ENCODE results near the gene IGF2BP2.

Gene IGF2BP2

GRCh38 chr3:185696039-185696438 lies 128.8 kb downstream of the IGF2BP2 start:
- DNase-seq (ENCODE audit: low read depth): no peak
- TF ChIP-seq POLR2A (IDR thresholded peaks at IDR 0.05; ENCODE audit: extremely low read depth, insufficient read length) (no peak), MYC (IDR thresholded peaks at IDR 0.05; ENCODE audit: low read depth, low read length) (no peak), CTCF (IDR thresholded peaks at IDR 0.05; ENCODE audit: low read depth, low read length) (no peak)
- TF ChIP-seq, protein P1, sequence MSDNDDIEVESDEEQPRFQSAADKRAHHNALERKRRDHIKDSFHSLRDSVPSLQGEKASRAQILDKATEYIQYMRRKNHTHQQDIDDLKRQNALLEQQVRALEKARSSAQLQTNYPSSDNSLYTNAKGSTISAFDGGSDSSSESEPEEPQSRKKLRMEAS (IDR thresholded peaks at IDR 0.05; ENCODE audit: low read depth, low read length): no peak
- H3K4me3 ChIP-seq (ENCODE audit: low read depth, low read length): no peak overlapping the region

DNA sequence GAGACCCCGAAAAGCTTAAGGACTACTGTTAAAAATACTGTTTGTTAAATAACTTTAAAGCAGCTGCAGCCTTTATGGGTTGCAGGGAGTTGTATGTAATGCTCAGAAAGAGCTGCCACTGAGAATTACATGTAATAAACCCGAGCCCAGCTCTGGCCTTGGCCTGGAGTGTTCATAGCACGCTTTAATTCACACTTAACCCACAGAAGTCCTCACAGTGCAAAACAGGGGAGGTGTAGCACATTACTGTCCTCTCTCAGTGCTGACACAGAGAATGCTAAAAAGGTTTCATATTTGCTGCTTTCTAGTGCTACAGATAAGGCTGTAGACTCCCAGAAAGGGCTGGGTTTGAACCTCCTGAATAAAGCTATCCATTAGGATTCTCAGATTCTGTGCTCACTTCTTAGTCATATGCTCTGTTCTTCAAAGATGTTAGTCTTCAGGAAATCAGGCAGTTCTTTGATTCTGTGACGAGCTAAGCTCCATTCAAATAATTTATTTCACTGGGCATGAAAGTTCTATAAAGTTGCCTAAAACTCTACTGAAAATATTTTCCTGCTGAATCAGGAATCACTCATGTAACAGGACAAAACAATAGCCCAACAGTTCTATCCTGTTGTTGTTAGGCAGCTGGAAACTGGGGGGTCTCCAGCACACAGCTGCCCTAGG lies 130.7 kb downstream of the IGF2BP2 start:
- TF ChIP-seq, protein P1 (IDR thresholded peaks at IDR 0.05; ENCODE audit: low read depth, low read length): no peak
- TF ChIP-seq POLR2A (IDR thresholded peaks at IDR 0.05; ENCODE audit: extremely low read depth, insufficient read length) (no peak), CTCF (IDR thresholded peaks at IDR 0.05; ENCODE audit: low read depth, low read length) (no peak)
- DNase-seq (ENCODE audit: low read depth): no peak
- no peak overlapping the region for H3K4me3 ChIP-seq (ENCODE audit: low read depth, low read length)

- H3K4me3 ChIP-seq (ENCODE audit: low read depth, low read length): no peak overlapping the region
- TF ChIP-seq CTCF (IDR thresholded peaks at IDR 0.05; ENCODE audit: low read depth, low read length): no peak
- TF ChIP-seq, protein P1 (IDR thresholded peaks at IDR 0.05; ENCODE audit: low read depth, low read length): no peak
- no peak for DNase-seq (ENCODE audit: low read depth)
These were observed 133.2 kb downstream of the IGF2BP2 start for GRCh38 chr3:185691622-185692021.

GRCh38 chr3:185687271-185687878 lies 137.5 kb downstream of the IGF2BP2 start:
- no peak for DNase-seq (ENCODE audit: low read depth)
- no peak overlapping the region for H3K4me3 ChIP-seq (ENCODE audit: low read depth, low read length)
- TF ChIP-seq CTCF (IDR thresholded peaks at IDR 0.05; ENCODE audit: low read depth, low read length): no peak
- TF ChIP-seq POLR2A (IDR thresholded peaks at IDR 0.05; ENCODE audit: extremely low read depth, insufficient read length): no peak
- TF ChIP-seq, protein P1 (IDR thresholded peaks at IDR 0.05; ENCODE audit: low read depth, low read length): no peak
- TF ChIP-seq MYC (IDR thresholded peaks at IDR 0.05; ENCODE audit: low read depth, low read length): no peak

GRCh38 chr3:185685231-185686035 lies 139.4 kb downstream of the IGF2BP2 start:
- no peak overlapping the region for H3K4me3 ChIP-seq (ENCODE audit: low read depth, low read length)
- peak; percentile 53 for DNase-seq (ENCODE audit: low read depth)
- TF ChIP-seq CTCF (IDR thresholded peaks at IDR 0.05; ENCODE audit: low read depth, low read length) (no peak), POLR2A (IDR thresholded peaks at IDR 0.05; ENCODE audit: extremely low read depth, insufficient read length) (no peak), MYC (IDR thresholded peaks at IDR 0.05; ENCODE audit: low read depth, low read length) (no peak)
- TF ChIP-seq, protein P1 (IDR thresholded peaks at IDR 0.05; ENCODE audit: low read depth, low read length): no peak
